Neuronal stem cell (in vitro differentiated cells): ENCODE measurements around the gene CLBA1.
A peak's percentile ranks its signal among the peaks of the same experiment; 100 is the strongest.

ENCODE experiments used
- DNase-seq: peaks from one replicate; pipeline ENCODE4 v3.0.0-alpha.2; 2013; ENCODE audit warnings: low spot score
- H2AFZ ChIP-seq: one replicate; pipeline ENCODE4 v1.6.1; 2013; ENCODE audit warnings: mild to moderate bottlenecking, low read length, inconsistent platforms
- H2AK5ac ChIP-seq: 2 replicates; pipeline ENCODE4 v1.6.1; 2013; ENCODE audit warnings: low read depth, mild to moderate bottlenecking, inconsistent platforms, low read length, moderate library complexity, mixed read lengths
- H2BK120ac ChIP-seq: 2 replicates; pipeline ENCODE4 v1.6.1; 2013; ENCODE audit warnings: low read depth, mild to moderate bottlenecking, inconsistent platforms, low read length, moderate library complexity, mixed read lengths
- H2BK12ac ChIP-seq: one replicate; pipeline ENCODE4 v1.6.1; 2013; ENCODE audit warnings: low read length, inconsistent platforms
- H2BK15ac ChIP-seq: 2 replicates; pipeline ENCODE4 v1.6.1; 2013; ENCODE audit warnings: mild to moderate bottlenecking, low read length, inconsistent platforms, mixed read lengths
- H2BK5ac ChIP-seq: one replicate; pipeline ENCODE4 v1.6.1; 2013; ENCODE audit warnings: inconsistent platforms, mild to moderate bottlenecking, low read length, moderate library complexity
- H3K14ac ChIP-seq: one replicate; pipeline ENCODE4 v1.6.1; 2013; ENCODE audit warnings: low read length, inconsistent platforms
- H3K18ac ChIP-seq: 2 replicates; pipeline ENCODE4 v1.6.1; 2013; ENCODE audit warnings: low read length, inconsistent platforms
- H3K23ac ChIP-seq: 2 replicates; pipeline ENCODE4 v1.6.1; 2013; ENCODE audit warnings: low read depth, mild to moderate bottlenecking, mixed read lengths, low read length, inconsistent platforms; ENCODE audit not compliant: poor library complexity
- H3K27ac ChIP-seq: replicated peaks from 3 replicates; pipeline ENCODE4 v1.5.1; 2013; ENCODE audit warnings: low read length, inconsistent platforms
- H3K27me3 ChIP-seq, 3 experiments: 2 replicates each; pipeline ENCODE4 v1.6.1; 2013; ENCODE audit warnings: low read length in 3 of 3, mild to moderate bottlenecking in 2 of 3, inconsistent platforms in 1 of 3, low read depth in 1 of 3, mixed read lengths in 1 of 3, moderate library complexity in 1 of 3; ENCODE audit not compliant: control insufficient read depth in 3 of 3, insufficient read depth in 3 of 3
- H3K36me3 ChIP-seq, 2 donors: replicated peaks in 1 of 2; 2 replicates each; pipeline ENCODE4 v1.6.1; 2013; ENCODE audit warnings: low read length in 2 of 2; ENCODE audit not compliant: control insufficient read depth in 2 of 2, insufficient read depth in 2 of 2
- H3K4ac ChIP-seq: 2 replicates; pipeline ENCODE4 v1.6.1; 2013; ENCODE audit warnings: inconsistent platforms, mild to moderate bottlenecking, low read length, moderate library complexity
- H3K4me1 ChIP-seq, 2 donors: 1 replicate in 1 of 2; 2 replicates in 1 of 2; pipeline ENCODE4 v1.6.1; 2013; ENCODE audit warnings: low read length in 2 of 2, low read depth in 1 of 2; ENCODE audit not compliant: control insufficient read depth in 2 of 2, insufficient read depth in 1 of 2
- H3K4me2 ChIP-seq: one replicate; pipeline ENCODE4 v1.6.1; 2013; ENCODE audit warnings: mild to moderate bottlenecking, low read length, inconsistent platforms; ENCODE audit not compliant: insufficient read depth, poor library complexity, severe bottlenecking
- H3K4me3 ChIP-seq, 2 donors: 2 replicates each; pipeline ENCODE4 v1.5.1; 2013; ENCODE audit warnings: low read length in 2 of 2, mild to moderate bottlenecking in 2 of 2, inconsistent platforms in 1 of 2, moderate library complexity in 1 of 2
- H3K79me1 ChIP-seq: one replicate; pipeline ENCODE4 v1.6.1; 2013; ENCODE audit warnings: low read depth, mild to moderate bottlenecking, inconsistent platforms, low read length, moderate library complexity
- H3K9ac ChIP-seq: one replicate; pipeline ENCODE4 v1.6.1; 2013; ENCODE audit warnings: mild to moderate bottlenecking, low read depth, low read length, inconsistent platforms; ENCODE audit not compliant: poor library complexity
- H3K9me3 ChIP-seq, 2 donors: replicated peaks in 1 of 2; 2 replicates each; pipeline versions ENCODE3 to v1.6.1; 2013; ENCODE audit warnings: low read length in 2 of 2, mild to moderate bottlenecking in 2 of 2, inconsistent platforms in 1 of 2, low read depth in 1 of 2, mixed read lengths in 1 of 2, moderate library complexity in 1 of 2; ENCODE audit not compliant: control insufficient read depth in 2 of 2, insufficient read depth in 1 of 2
- H4K8ac ChIP-seq: one replicate; pipeline ENCODE4 v1.6.1; 2013; ENCODE audit warnings: low read depth, mild to moderate bottlenecking, inconsistent platforms, low read length, moderate library complexity
- H4K91ac ChIP-seq: one replicate; pipeline ENCODE4 v1.6.1; 2013; ENCODE audit warnings: low read length, low read depth, mild to moderate bottlenecking, inconsistent platforms; ENCODE audit not compliant: poor library complexity
- WGBS, 2 donors: extraction: QIAGEN DNeasy Blood & Tissue Kit; methylation state at CpG; one replicate each; pipeline ENCODE4 v1.1.7; 2013; ENCODE audit warnings: missing lambda C conversion rate in 2 of 2, mixed read lengths in 1 of 2; ENCODE audit not compliant: insufficient read length in 2 of 2, insufficient replicate concordance in 1 of 2; ENCODE audit errors: extremely low coverage in 2 of 2; 5-methylcytosine and 5-hydroxymethylcytosine counted together

Gene CLBA1

GRCh38 chr14:104982548-104983230 is 2.9 kb upstream of the CLBA1 start:
- Histone ChIP-seq H3K14ac (peak overlapping the region; percentile 56), H3K27ac (no peak overlapping the region), H3K4me2 (no peak overlapping the region), H2BK120ac (peak overlapping the region; percentile 30), H3K4me3 (no peak overlapping the region), H4K8ac (peak overlapping the region; percentile 43), H4K91ac (no peak overlapping the region), H3K9me3 (no peaks in the 10 kb centered on the region), H2BK15ac (peak overlapping the region; percentile 64), H3K79me1 (peaks cover 3% of the 10 kb centered on the region), H3K4ac (peak overlapping the region; percentile 23), H3K27me3 (peaks cover 0 to 58% (median 20%) of the 10 kb centered on the region in 3 experiments), H2BK12ac (peak overlapping the region; percentile 90), H2AK5ac (peak overlapping the region; percentile 94), H3K18ac (peak overlapping the region; percentile 17), H2AFZ (no peak overlapping the region), H3K4me1 (peaks cover 8 to 12% of the 10 kb centered on the region in 2 donors), H3K36me3 (no peaks in the 10 kb centered on the region), H3K23ac (peak overlapping the region; percentile 73), H3K9ac (peak overlapping the region; percentile 60), H2BK5ac (peak overlapping the region; percentile 82)
- no peak for DNase-seq
- no CpG with 5 or more reads among the region's 10 CpGs for WGBS, 2 donors

GRCh38 chr14:104983231-104983721 is 2.3 kb upstream of the CLBA1 start:
- peak overlapping the region; percentile 56 for H3K14ac ChIP-seq
- peak overlapping the region; percentile 90 for H2BK12ac ChIP-seq
- H4K91ac ChIP-seq: no peak overlapping the region
- WGBS, 2 donors: no CpG with 5 or more reads among the region's 12 CpGs
- H2BK5ac ChIP-seq: peak overlapping the region; percentile 82
- peaks cover 0 to 54% (median 16%) of the 10 kb centered on the region in 3 experiments for H3K27me3 ChIP-seq
- H3K4ac ChIP-seq: peak overlapping the region; percentile 23
- no peak for DNase-seq
- H3K18ac ChIP-seq: no peak overlapping the region
- H3K4me1 ChIP-seq: peaks cover 6 to 11% of the 10 kb centered on the region in 2 donors
- H2BK120ac ChIP-seq: peak overlapping the region; percentile 30
- no peak overlapping the region for H4K8ac ChIP-seq
- no peak overlapping the region for H3K4me2 ChIP-seq
- no peak overlapping the region for H3K27ac ChIP-seq
- H3K36me3 ChIP-seq: no peaks in the 10 kb centered on the region
- H3K79me1 ChIP-seq: peaks cover 3% of the 10 kb centered on the region
- peak overlapping the region; percentile 64 for H2BK15ac ChIP-seq
- peak overlapping the region; percentile 9 for H2AFZ ChIP-seq
- no peak overlapping the region for H3K4me3 ChIP-seq
- H2AK5ac ChIP-seq: peak overlapping the region; percentile 94
- H3K9ac ChIP-seq: no peak overlapping the region
- no peaks in the 10 kb centered on the region for H3K9me3 ChIP-seq
- no peak overlapping the region for H3K23ac ChIP-seq

- peak overlapping the region; percentile 99 for H2AK5ac ChIP-seq
- WGBS, 2 donors: no CpG with 5 or more reads among the region's 15 CpGs
Observed at GRCh38 chr14:104984056-104984894, 1.3 kb upstream of the CLBA1 start.

More at GRCh38 chr14:104984056-104984894, 1.3 kb upstream of the CLBA1 start:
- Histone ChIP-seq H3K79me1 (peaks cover 3% of the 10 kb centered on the region), H3K4me2 (no peak overlapping the region), H3K9ac (peak overlapping the region; percentile 16), H2BK15ac (peak overlapping the region; percentile 92), H3K36me3 (no peaks in the 10 kb centered on the region), H3K14ac (peak overlapping the region; percentile 38), H3K4me1 (peaks cover 6% of the 10 kb centered on the region in 2 donors), H2BK5ac (peak overlapping the region; percentile 60), H3K9me3 (no peaks in the 10 kb centered on the region), H4K91ac (peak overlapping the region; percentile 79), H4K8ac (no peak overlapping the region), H2AFZ (peak overlapping the region; percentile 1), H2BK120ac (peak overlapping the region; percentile 87), H3K23ac (peak overlapping the region; percentile 65), H3K4ac (peak overlapping the region; percentile 93), H3K18ac (peak overlapping the region; percentile 76), H2BK12ac (peak overlapping the region; percentile 84), H3K27me3 (peaks cover 0 to 45% (median 8%) of the 10 kb centered on the region in 3 experiments), H3K4me3 (no peak overlapping the region), H3K27ac (no peak overlapping the region)
- no peak for DNase-seq
